Progenitor cell of endocrine pancreas (in vitro differentiated cells): ENCODE measurements around the gene SYNGAP1. TPM values are rescaled to one million over a fixed set of nuclear protein-coding genes. Genes with fewer than 3 reads are reported as not detected.

Experiments
- DNase-seq: peaks from one replicate; pipeline ENCODE4 v3.0.0; 2021; ENCODE audit warnings: low spot score; ENCODE audit not compliant: unreplicated experiment
- H3K27ac Mint-ChIP-seq: 2 replicates; pipeline ENCODE4 v1.8.0; 2021; ENCODE audit warnings: mild to moderate bottlenecking, moderate library complexity, mixed read lengths
- H3K27me3 Mint-ChIP-seq: 2 replicates; pipeline ENCODE4 v1.8.0; 2021; ENCODE audit warnings: mixed read lengths
- H3K36me3 Mint-ChIP-seq: 2 replicates; pipeline ENCODE4 v1.8.0; 2022; ENCODE audit warnings: mixed read lengths; ENCODE audit not compliant: insufficient read depth
- H3K4me1 Mint-ChIP-seq: 2 replicates; pipeline ENCODE4 v1.8.0; 2021; ENCODE audit warnings: low read depth, mixed read lengths
- H3K4me3 Mint-ChIP-seq: 2 replicates; pipeline ENCODE4 v1.8.0; 2021; ENCODE audit warnings: low read depth, mild to moderate bottlenecking, moderate library complexity, mixed read lengths
- H3K9me3 Mint-ChIP-seq: 2 replicates; pipeline ENCODE4 v1.8.0; 2021; ENCODE audit warnings: low read depth, mixed read lengths
- CTCF ChIP-seq: fragments of 200-600 bp; sonication (generic); IDR thresholded peaks from one replicate; pipeline ENCODE4 v1.5.0; 2021; ENCODE audit warnings: antibody characterized with exemption, mild to moderate bottlenecking; ENCODE audit not compliant: unreplicated experiment
- total RNA-seq: library from RNA; stranded (reverse); gene quantifications from 2 replicates; pipeline ENCODE4 v1.2.1, GENCODE V29; 2021

Gene SYNGAP1
- total RNA-seq, 1 donor from 2014 or later: 60.3 TPM

GRCh38 chr6:33416386-33417127 is 3.3 kb upstream of the SYNGAP1 start:
- Mint-ChIP-seq H3K4me1 (peaks cover 41% of the 10 kb centered on the region), H3K27ac (peak overlapping the region; percentile 99), H3K36me3 (peaks cover 8% of the 10 kb centered on the region), H3K4me3 (peak overlapping the region; percentile 98), H3K9me3 (no peaks in the 10 kb centered on the region), H3K27me3 (no peaks in the 10 kb centered on the region)
- no peak for TF ChIP-seq CTCF
- no peak for DNase-seq

- peak overlapping the region; percentile 99 for H3K27ac Mint-ChIP-seq
- no peak for TF ChIP-seq CTCF
- peak overlapping the region; percentile 98 for H3K4me3 Mint-ChIP-seq
- no peak for DNase-seq
- H3K4me1 Mint-ChIP-seq: peaks cover 39% of the 10 kb centered on the region
- H3K9me3 Mint-ChIP-seq: no peaks in the 10 kb centered on the region
- no peaks in the 10 kb centered on the region for H3K27me3 Mint-ChIP-seq
- peaks cover 8% of the 10 kb centered on the region for H3K36me3 Mint-ChIP-seq
Observed at GRCh38 chr6:33417128-33417902, 2.5 kb upstream of the SYNGAP1 start.

GRCh38 chr6:33417903-33418689 is 1.8 kb upstream of the SYNGAP1 start, which contains the start of gene CUTA:
Gene CUTA, minus strand, starts transcription at chr6:33418107. Its CDS starts 107 bp downstream, at chr6:33418000.
- Mint-ChIP-seq H3K27me3 (no peaks in the 10 kb centered on the region), H3K36me3 (peaks cover 8% of the 10 kb centered on the region), H3K4me3 (peak within 1 kb of the TSS; percentile 98)

GRCh38 chr6:33418690-33419291 is 1.1 kb upstream of the SYNGAP1 start:
- H3K27me3 Mint-ChIP-seq: no peaks in the 10 kb centered on the region
- H3K36me3 Mint-ChIP-seq: peaks cover 8% of the 10 kb centered on the region
- no peak for TF ChIP-seq CTCF
- H3K4me3 Mint-ChIP-seq: peak overlapping the region; percentile 98
- DNase-seq: no peak
- H3K9me3 Mint-ChIP-seq: no peaks in the 10 kb centered on the region
- H3K4me1 Mint-ChIP-seq: peaks cover 39% of the 10 kb centered on the region
- H3K27ac Mint-ChIP-seq: peak overlapping the region; percentile 99

More at GRCh38 chr6:33417903-33418689, 1.8 kb upstream of the SYNGAP1 start, which contains the start of gene CUTA:
- DNase-seq: peak; percentile 95
- TF ChIP-seq CTCF: peak; percentile 43
- H3K27ac Mint-ChIP-seq: peak within 1 kb of the TSS; percentile 99
- H3K4me1 Mint-ChIP-seq: peaks cover 38% of the 10 kb centered on the region
- H3K9me3 Mint-ChIP-seq: no peaks in the 10 kb centered on the region
